Neuronal stem cell (in vitro differentiated cells): Measurements from ENCODE around the gene ACP7.
A peak's percentile ranks its signal among the peaks of the same experiment; 100 is the strongest.
"Not testable (repeated sequence)": the region's sequence is repeated elsewhere in the genome, so short reads cannot be mapped to it uniquely, and the experiment has no call there.

Experiments
- DNase-seq: peaks from one replicate; pipeline ENCODE4 v3.0.0-alpha.2; 2013; ENCODE audit warnings: low spot score
- H2AFZ ChIP-seq: one replicate; pipeline ENCODE4 v1.6.1; 2013; ENCODE audit warnings: mild to moderate bottlenecking, low read length, inconsistent platforms
- H2AK5ac ChIP-seq: 2 replicates; pipeline ENCODE4 v1.6.1; 2013; ENCODE audit warnings: low read depth, mild to moderate bottlenecking, inconsistent platforms, low read length, moderate library complexity, mixed read lengths
- H2BK120ac ChIP-seq: 2 replicates; pipeline ENCODE4 v1.6.1; 2013; ENCODE audit warnings: low read depth, mild to moderate bottlenecking, inconsistent platforms, low read length, moderate library complexity, mixed read lengths
- H2BK12ac ChIP-seq: one replicate; pipeline ENCODE4 v1.6.1; 2013; ENCODE audit warnings: low read length, inconsistent platforms
- H2BK15ac ChIP-seq: 2 replicates; pipeline ENCODE4 v1.6.1; 2013; ENCODE audit warnings: mild to moderate bottlenecking, low read length, inconsistent platforms, mixed read lengths
- H2BK5ac ChIP-seq: one replicate; pipeline ENCODE4 v1.6.1; 2013; ENCODE audit warnings: inconsistent platforms, mild to moderate bottlenecking, low read length, moderate library complexity
- H3K14ac ChIP-seq: one replicate; pipeline ENCODE4 v1.6.1; 2013; ENCODE audit warnings: low read length, inconsistent platforms
- H3K18ac ChIP-seq: 2 replicates; pipeline ENCODE4 v1.6.1; 2013; ENCODE audit warnings: low read length, inconsistent platforms
- H3K23ac ChIP-seq: 2 replicates; pipeline ENCODE4 v1.6.1; 2013; ENCODE audit warnings: low read depth, mild to moderate bottlenecking, mixed read lengths, low read length, inconsistent platforms; ENCODE audit not compliant: poor library complexity
- H3K27ac ChIP-seq: replicated peaks from 3 replicates; pipeline ENCODE4 v1.5.1; 2013; ENCODE audit warnings: low read length, inconsistent platforms
- H3K27me3 ChIP-seq, 3 experiments: 2 replicates each; pipeline ENCODE4 v1.6.1; 2013; ENCODE audit warnings: low read length in 3 of 3, mild to moderate bottlenecking in 2 of 3, inconsistent platforms in 1 of 3, low read depth in 1 of 3, mixed read lengths in 1 of 3, moderate library complexity in 1 of 3; ENCODE audit not compliant: control insufficient read depth in 3 of 3, insufficient read depth in 3 of 3
- H3K36me3 ChIP-seq, 2 donors: replicated peaks in 1 of 2; 2 replicates each; pipeline ENCODE4 v1.6.1; 2013; ENCODE audit warnings: low read length in 2 of 2; ENCODE audit not compliant: control insufficient read depth in 2 of 2, insufficient read depth in 2 of 2
- H3K4ac ChIP-seq: 2 replicates; pipeline ENCODE4 v1.6.1; 2013; ENCODE audit warnings: inconsistent platforms, mild to moderate bottlenecking, low read length, moderate library complexity
- H3K4me1 ChIP-seq, 2 donors: 1 replicate in 1 of 2; 2 replicates in 1 of 2; pipeline ENCODE4 v1.6.1; 2013; ENCODE audit warnings: low read length in 2 of 2, low read depth in 1 of 2; ENCODE audit not compliant: control insufficient read depth in 2 of 2, insufficient read depth in 1 of 2
- H3K4me2 ChIP-seq: one replicate; pipeline ENCODE4 v1.6.1; 2013; ENCODE audit warnings: mild to moderate bottlenecking, low read length, inconsistent platforms; ENCODE audit not compliant: insufficient read depth, poor library complexity, severe bottlenecking
- H3K4me3 ChIP-seq, 2 donors: 2 replicates each; pipeline ENCODE4 v1.5.1; 2013; ENCODE audit warnings: low read length in 2 of 2, mild to moderate bottlenecking in 2 of 2, inconsistent platforms in 1 of 2, moderate library complexity in 1 of 2
- H3K79me1 ChIP-seq: one replicate; pipeline ENCODE4 v1.6.1; 2013; ENCODE audit warnings: low read depth, mild to moderate bottlenecking, inconsistent platforms, low read length, moderate library complexity
- H3K9ac ChIP-seq: one replicate; pipeline ENCODE4 v1.6.1; 2013; ENCODE audit warnings: mild to moderate bottlenecking, low read depth, low read length, inconsistent platforms; ENCODE audit not compliant: poor library complexity
- H3K9me3 ChIP-seq, 2 donors: replicated peaks in 1 of 2; 2 replicates each; pipeline versions ENCODE3 to v1.6.1; 2013; ENCODE audit warnings: low read length in 2 of 2, mild to moderate bottlenecking in 2 of 2, inconsistent platforms in 1 of 2, low read depth in 1 of 2, mixed read lengths in 1 of 2, moderate library complexity in 1 of 2; ENCODE audit not compliant: control insufficient read depth in 2 of 2, insufficient read depth in 1 of 2
- H4K8ac ChIP-seq: one replicate; pipeline ENCODE4 v1.6.1; 2013; ENCODE audit warnings: low read depth, mild to moderate bottlenecking, inconsistent platforms, low read length, moderate library complexity
- H4K91ac ChIP-seq: one replicate; pipeline ENCODE4 v1.6.1; 2013; ENCODE audit warnings: low read length, low read depth, mild to moderate bottlenecking, inconsistent platforms; ENCODE audit not compliant: poor library complexity
- WGBS, 2 donors: extraction: QIAGEN DNeasy Blood & Tissue Kit; methylation state at CpG; one replicate each; pipeline ENCODE4 v1.1.7; 2013; ENCODE audit warnings: missing lambda C conversion rate in 2 of 2, mixed read lengths in 1 of 2; ENCODE audit not compliant: insufficient read length in 2 of 2, insufficient replicate concordance in 1 of 2; ENCODE audit errors: extremely low coverage in 2 of 2; 5-methylcytosine and 5-hydroxymethylcytosine counted together

ACP7 gene

GRCh38 chr19:39067104-39067503, 17.1 kb upstream of the ACP7 start:
- no peak overlapping the region for H4K8ac ChIP-seq
- no peak overlapping the region for H3K4me3 ChIP-seq
- DNase-seq: no peak
- no peak overlapping the region for H2BK5ac ChIP-seq
- H3K9me3 ChIP-seq: no peaks in the 10 kb centered on the region
- H3K4me2 ChIP-seq: no peak overlapping the region
- no peak overlapping the region for H3K14ac ChIP-seq
- no peak overlapping the region for H3K23ac ChIP-seq
- no peak overlapping the region for H3K27ac ChIP-seq
- no peak overlapping the region for H2BK12ac ChIP-seq
- no peak overlapping the region for H3K4ac ChIP-seq
- no peak overlapping the region for H2BK120ac ChIP-seq
- no peaks in the 10 kb centered on the region for H3K4me1 ChIP-seq
- no peaks in the 10 kb centered on the region for H3K27me3 ChIP-seq
- H3K79me1 ChIP-seq: no peaks in the 10 kb centered on the region
- no peak overlapping the region for H3K18ac ChIP-seq
- no peak overlapping the region for H2AFZ ChIP-seq
- H3K36me3 ChIP-seq: no peaks in the 10 kb centered on the region
- H2AK5ac ChIP-seq: no peak overlapping the region
- no peak overlapping the region for H3K9ac ChIP-seq
- no CpG with 5 or more reads among the region's 4 CpGs for WGBS, 2 donors
- no peak overlapping the region for H2BK15ac ChIP-seq
- H4K91ac ChIP-seq: no peak overlapping the region

- not testable (repeated sequence) for H3K36me3 ChIP-seq, H2AK5ac ChIP-seq, H2BK15ac ChIP-seq, H3K4ac ChIP-seq, H3K4me3 ChIP-seq, H2BK120ac ChIP-seq, H2BK12ac ChIP-seq, H2BK5ac ChIP-seq, H3K27ac ChIP-seq, H3K4me1 ChIP-seq, H3K18ac ChIP-seq, DNase-seq, H3K23ac ChIP-seq, H4K8ac ChIP-seq, H3K14ac ChIP-seq, H4K91ac ChIP-seq, H3K9ac ChIP-seq, H3K79me1 ChIP-seq, H2AFZ ChIP-seq, H3K27me3 ChIP-seq, H3K9me3 ChIP-seq, H3K4me2 ChIP-seq
- no CpG with 5 or more reads among the region's 6 CpGs for WGBS, 2 donors
Observed at GRCh38 chr19:39068259-39068658, 15.9 kb upstream of the ACP7 start.

DNA sequence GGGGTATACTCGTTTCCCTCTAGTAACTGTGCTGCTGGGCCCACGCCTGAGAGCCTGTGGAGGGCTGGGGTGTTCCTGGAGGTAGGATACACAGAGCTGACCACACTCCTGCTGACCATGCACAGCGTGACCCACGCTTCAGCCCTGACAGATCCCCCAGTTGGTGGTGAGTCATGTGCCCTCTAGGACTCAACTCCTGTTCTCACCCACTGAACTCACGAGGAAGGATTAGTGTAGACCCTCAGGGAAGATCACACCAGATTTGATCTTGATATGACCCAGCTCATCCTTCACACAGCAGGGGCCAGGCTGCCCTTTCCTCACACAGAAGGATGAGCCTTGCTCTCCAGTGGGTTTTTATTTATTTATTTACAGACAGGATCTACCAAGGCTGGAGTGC, 13.3 kb upstream of the ACP7 start:
- H2BK15ac ChIP-seq: no peak overlapping the region
- H4K8ac ChIP-seq: no peak overlapping the region
- WGBS, 2 donors: no CpG with 5 or more reads among the region's 5 CpGs
- no peak overlapping the region for H4K91ac ChIP-seq
- H3K9me3 ChIP-seq: no peaks in the 10 kb centered on the region
- peak overlapping the region in 1 of 2 donors; percentile 23 for H3K4me3 ChIP-seq
- H2BK120ac ChIP-seq: no peak overlapping the region
- H3K4me2 ChIP-seq: no peak overlapping the region
- H2AFZ ChIP-seq: no peak overlapping the region
- peak overlapping the region; percentile 31 for H3K14ac ChIP-seq
- no peak overlapping the region for H3K27ac ChIP-seq
- no peak for DNase-seq
- no peaks in the 10 kb centered on the region for H3K4me1 ChIP-seq
- no peak overlapping the region for H2BK12ac ChIP-seq
- no peak overlapping the region for H3K4ac ChIP-seq
- H3K23ac ChIP-seq: no peak overlapping the region
- H3K18ac ChIP-seq: no peak overlapping the region
- no peaks in the 10 kb centered on the region for H3K79me1 ChIP-seq
- H3K9ac ChIP-seq: peak overlapping the region; percentile 44
- H3K36me3 ChIP-seq: no peaks in the 10 kb centered on the region
- H2BK5ac ChIP-seq: no peak overlapping the region
- no peak overlapping the region for H2AK5ac ChIP-seq
- H3K27me3 ChIP-seq: peaks cover 0 to 3% (median 0%) of the 10 kb centered on the region in 3 experiments

DNA sequence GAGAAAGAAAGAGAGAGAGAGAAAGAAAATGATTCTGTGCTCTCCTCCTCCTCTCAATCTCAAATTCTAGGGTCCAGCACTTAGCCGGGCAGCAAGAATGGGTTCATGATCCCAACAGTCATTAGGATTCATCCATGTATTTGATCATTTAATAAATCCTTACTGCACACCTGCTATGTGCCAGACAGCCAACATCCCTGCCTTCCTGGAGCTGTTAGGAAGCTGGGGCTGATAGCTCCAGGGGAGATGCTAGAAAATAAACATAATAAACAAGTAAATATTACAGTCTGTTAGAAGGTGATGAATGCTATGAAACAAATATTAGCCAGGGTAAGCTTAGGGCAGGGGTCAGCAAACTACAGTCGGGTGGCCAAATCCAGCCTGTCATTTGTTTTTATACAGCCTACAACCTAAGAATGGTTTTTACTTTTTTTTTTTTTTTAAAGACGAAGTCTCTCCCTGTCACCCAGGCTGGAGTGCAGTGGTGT, 9.9 kb upstream of the ACP7 start:
- no peak overlapping the region for H3K4me3 ChIP-seq
- H2BK12ac ChIP-seq: no peak overlapping the region
- H3K4ac ChIP-seq: no peak overlapping the region
- no peak overlapping the region for H3K23ac ChIP-seq
- peaks cover 0 to 3% (median 2%) of the 10 kb centered on the region in 3 experiments for H3K27me3 ChIP-seq
- no CpG with 5 or more reads among the region's 3 CpGs for WGBS, 2 donors
- H2BK5ac ChIP-seq: no peak overlapping the region
- no peak overlapping the region for H3K9ac ChIP-seq
- H2AK5ac ChIP-seq: no peak overlapping the region
- no peaks in the 10 kb centered on the region for H3K4me1 ChIP-seq
- no peaks in the 10 kb centered on the region for H3K79me1 ChIP-seq
- no peak overlapping the region for H4K91ac ChIP-seq
- no peak overlapping the region for H3K27ac ChIP-seq
- H3K14ac ChIP-seq: no peak overlapping the region
- H2BK15ac ChIP-seq: no peak overlapping the region
- no peak overlapping the region for H3K4me2 ChIP-seq
- no peak overlapping the region for H2BK120ac ChIP-seq
- no peak for DNase-seq
- no peak overlapping the region for H3K18ac ChIP-seq
- no peaks in the 10 kb centered on the region for H3K36me3 ChIP-seq
- no peaks in the 10 kb centered on the region for H3K9me3 ChIP-seq
- no peak overlapping the region for H4K8ac ChIP-seq
- no peak overlapping the region for H2AFZ ChIP-seq
